HG03095 (cell line): ENCODE measurements around the gene DGKG.

Experiments used
- ATAC-seq: cut with Tn5 transposase; IDR thresholded peaks from one replicate; pipeline ENCODE4 v1.9.1; 2021; ENCODE audit warnings: moderate library complexity; ENCODE audit not compliant: unreplicated experiment

DGKG gene

GRCh38 chr3:186247821-186248814 is 113.9 kb downstream of the DGKG start:
- ATAC-seq, result no peak

DNA sequence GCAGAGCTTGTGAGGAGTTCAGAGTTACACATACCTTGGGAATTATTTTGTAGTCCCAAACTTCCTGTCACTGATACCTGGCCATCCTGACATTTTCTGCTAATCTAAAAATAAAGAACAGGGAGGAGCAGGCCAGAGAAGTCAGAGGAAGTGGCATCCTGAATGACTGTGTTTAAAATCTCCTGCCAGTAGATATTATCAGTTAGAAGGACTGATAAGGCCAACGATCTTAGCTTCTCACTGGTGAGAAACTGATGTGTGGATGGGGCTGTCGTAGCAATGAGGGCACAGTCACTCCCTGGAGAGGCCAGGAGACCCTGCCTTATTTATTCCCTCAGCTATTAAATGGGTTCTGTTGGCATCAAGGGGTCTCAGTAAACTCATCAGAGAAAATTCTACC is 115.1 kb downstream of the DGKG start:
- ATAC-seq, result no peak

DNA sequence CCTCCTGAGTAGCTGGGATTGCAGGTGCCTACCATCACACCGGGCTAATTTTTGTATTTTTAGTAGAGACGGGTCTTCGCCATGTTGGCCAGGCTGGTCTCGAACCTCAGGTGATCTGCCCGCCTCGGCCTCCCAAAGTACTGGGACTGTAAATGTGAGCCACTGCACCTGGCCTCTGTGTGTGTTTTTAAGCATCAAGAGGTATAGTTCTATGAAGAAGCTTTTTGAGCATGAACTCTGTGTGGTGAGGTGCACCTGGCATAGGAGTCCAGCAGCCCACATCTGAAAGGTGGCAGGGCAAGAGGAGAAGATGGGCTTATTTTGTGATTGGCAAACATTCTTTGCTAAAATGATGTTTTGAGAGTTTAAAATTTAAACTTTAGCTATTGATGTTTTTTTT is 118.0 kb downstream of the DGKG start:
- no peak for ATAC-seq

- peak; percentile 73 for ATAC-seq
Observed at GRCh38 chr3:186241910-186242821, 119.9 kb downstream of the DGKG start.

- no peak for ATAC-seq
Observed at GRCh38 chr3:186239321-186239720, 122.7 kb downstream of the DGKG start.

DNA sequence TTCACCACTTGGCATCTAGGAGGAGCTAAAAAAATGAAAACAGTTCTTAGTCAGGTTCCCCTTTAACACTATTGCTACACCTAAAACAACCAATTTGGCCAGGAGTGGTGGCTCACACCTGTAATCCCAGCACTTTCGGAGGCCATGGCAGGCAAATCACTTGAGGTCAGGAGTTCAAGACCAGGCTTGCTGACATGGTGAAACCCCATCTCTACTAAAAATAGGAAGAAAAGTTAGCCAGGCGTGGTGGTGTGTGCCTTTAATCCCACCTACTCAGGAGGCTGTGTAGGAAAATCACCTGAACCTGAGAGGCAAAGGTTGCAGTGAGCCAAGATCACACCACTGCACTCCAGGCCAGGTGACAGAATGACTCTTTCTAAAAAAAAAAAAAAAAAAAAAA is 124.1 kb downstream of the DGKG start:
- ATAC-seq, result no peak

GRCh38 chr3:186236357-186237020 is 125.5 kb downstream of the DGKG start:
- no peak for ATAC-seq

DNA sequence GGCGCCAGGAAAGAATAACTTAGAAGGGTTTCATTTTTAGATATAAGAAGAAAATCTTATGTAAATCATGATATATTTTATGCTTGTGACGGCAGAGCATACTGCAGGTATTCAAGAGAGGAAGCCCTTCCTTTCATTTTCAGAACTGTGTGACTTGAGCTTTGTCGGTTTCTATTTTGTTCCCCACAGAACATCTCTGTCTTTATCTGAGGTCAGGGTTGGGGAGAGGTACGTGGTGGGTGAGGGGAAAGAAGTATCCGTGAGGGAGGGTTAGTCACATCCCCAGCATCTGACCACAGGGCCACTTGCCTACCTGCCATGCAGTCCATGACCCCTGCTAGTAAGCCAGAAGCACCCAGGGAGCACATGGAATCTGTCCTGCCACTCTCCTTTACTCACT is 126.5 kb downstream of the DGKG start:
- ATAC-seq, result peak; percentile 84

- no peak for ATAC-seq
Observed at GRCh38 chr3:186234152-186234551, 127.9 kb downstream of the DGKG start.

DNA sequence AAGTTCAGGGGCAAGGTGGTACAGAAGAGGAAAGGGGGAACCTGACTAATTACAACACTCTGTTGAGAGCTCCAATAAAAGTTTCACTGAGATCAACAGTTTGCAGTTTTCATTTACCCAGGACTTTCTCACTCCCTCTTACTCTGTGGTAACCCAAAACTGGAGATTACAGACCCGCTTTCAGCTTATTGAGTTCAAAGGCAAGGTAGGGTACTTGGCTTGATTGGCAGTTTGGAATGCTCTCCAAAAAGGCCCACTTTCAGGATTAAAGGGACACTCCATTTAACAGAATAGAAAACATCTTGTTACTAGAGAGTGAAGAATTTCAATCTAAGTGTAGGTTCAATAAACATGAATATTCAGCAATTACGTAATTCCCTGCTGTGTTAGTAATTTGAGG is 135.6 kb downstream of the DGKG start:
- no peak for ATAC-seq

GRCh38 chr3:186225603-186226002 is 136.4 kb downstream of the DGKG start:
- ATAC-seq, result peak; percentile 68

DNA sequence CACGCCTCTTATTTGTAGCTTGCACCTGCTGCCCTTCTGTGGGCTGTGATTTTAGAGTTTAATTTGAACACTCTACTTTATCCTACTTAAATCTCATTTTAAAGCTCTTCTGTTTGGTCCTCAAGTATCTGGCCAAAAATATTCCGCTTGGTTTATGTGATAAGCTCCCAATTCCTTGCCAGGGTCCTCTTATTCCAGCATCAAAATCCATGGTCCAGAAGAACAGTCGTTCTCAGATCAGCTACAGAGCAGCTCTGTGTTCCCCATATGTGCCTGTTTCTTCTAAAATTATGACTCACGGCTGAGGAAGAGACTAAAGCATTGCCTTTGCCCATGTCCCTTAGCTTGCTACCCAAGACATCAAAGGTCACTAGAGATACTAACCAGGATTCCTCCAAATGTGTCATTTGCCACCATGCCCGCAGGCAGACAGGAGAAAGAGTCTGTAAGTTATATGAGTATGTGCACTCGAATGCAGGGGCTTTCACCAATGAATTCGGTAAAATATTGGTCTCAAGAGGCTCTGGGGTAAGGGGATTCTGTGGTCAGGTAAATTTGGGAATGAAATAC is 137.9 kb downstream of the DGKG start:
- ATAC-seq, result no peak

DNA sequence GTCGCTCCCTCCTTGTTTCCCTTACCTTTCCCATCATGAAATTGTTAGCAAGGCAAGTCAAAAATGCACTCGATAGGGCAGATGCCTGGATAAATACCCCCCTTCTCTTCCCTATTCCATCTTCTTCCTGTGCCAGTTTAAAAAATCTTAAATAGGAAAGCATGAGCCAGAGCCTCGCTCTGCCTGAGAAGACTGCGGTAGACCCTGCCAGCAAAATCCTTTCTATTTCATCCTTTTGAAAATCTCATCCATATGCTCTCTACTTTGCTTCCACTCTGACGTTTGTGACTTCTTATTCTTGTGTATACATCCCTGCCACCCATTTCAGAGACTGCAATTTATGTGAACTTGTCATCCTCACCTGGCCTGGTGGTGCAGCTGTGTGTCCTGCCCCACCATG is 138.6 kb downstream of the DGKG start:
- no peak for ATAC-seq

- no peak for ATAC-seq
Observed at GRCh38 chr3:186221760-186222378, 140.2 kb downstream of the DGKG start.

GRCh38 chr3:186220911-186221645 is 141.0 kb downstream of the DGKG start:
- no peak for ATAC-seq

DNA sequence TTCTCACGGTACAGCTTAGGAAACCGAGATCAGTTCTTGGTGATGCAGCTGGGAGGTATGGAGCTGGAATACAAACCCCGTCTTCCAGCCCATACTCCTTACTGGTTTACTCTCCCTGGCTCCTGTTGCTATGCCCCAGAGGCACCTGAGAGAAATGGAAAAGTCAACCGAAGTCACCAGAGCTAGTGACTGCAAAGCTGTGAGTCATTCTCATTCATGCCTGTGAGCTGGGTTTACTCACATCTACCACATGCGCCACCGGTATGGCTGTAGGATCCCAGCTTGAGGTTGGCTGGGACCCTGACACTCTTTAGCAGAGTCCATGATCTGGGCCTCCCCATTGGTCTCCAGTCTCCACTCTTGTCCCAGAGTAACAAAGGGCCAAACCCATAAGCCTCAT is 141.7 kb downstream of the DGKG start:
- ATAC-seq, result no peak

- no peak for ATAC-seq
Observed at GRCh38 chr3:186219211-186219638, 142.8 kb downstream of the DGKG start.

DNA sequence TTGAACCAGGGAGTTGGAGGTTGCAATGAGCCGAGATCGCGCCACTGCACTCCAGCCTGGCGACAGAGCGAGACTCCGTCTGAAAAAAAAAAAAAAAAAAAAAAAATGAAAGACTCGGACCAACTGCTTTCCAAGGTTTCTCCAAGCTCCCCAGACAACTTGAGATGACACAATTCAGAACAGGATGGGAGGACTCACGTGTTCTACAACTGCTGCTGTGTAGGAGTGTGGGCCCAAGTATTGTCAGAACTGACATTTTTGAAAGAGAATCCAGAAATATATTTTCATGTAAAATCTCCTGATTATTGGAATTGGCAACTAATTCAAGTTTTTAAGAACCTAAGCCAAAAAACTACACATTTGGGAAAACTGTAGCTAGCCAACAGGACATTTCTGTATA is 143.6 kb downstream of the DGKG start:
- ATAC-seq, result no peak

DNA sequence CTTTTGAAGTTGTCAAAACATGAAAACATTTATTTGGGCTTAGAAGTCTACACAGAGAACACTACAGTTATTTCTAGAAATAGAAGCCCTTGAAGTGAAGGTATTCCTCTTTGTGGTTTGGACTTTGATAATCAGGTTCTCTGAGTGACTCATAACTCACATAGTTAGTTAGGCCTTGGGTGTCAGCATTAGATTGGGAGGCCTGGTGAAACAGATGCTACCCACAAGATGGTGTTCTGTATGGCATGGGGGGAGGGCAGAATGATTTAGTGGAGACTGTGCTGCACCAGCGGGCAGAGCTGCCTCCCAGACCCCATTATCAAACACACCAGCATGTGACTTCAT is 144.2 kb downstream of the DGKG start:
- peak; percentile 90 for ATAC-seq
